Testis (tissue), 2 donors: ENCODE measurements around the gene PLXDC1.

ENCODE experiments used
- POLR2A ChIP-seq: fragments of 450-650 bp; IDR thresholded peaks from one replicate; pipeline ENCODE4 v1.6.1; 2017; ENCODE audit warnings: antibody characterized with exemption, mild to moderate bottlenecking, moderate library complexity
- TF ChIP-seq, protein P1 (sequence below), 3 experiments: fragments of 450-650 bp in 2 of 3; fragments of 200-600 bp in 1 of 3; sonication (generic) in 1 of 3; IDR thresholded peaks; one replicate each; pipeline ENCODE4 v1.5.1; 2016 to 2019; ENCODE audit warnings: antibody characterized with exemption in 3 of 3, mild to moderate bottlenecking in 2 of 3, moderate library complexity in 1 of 3

DNA sequence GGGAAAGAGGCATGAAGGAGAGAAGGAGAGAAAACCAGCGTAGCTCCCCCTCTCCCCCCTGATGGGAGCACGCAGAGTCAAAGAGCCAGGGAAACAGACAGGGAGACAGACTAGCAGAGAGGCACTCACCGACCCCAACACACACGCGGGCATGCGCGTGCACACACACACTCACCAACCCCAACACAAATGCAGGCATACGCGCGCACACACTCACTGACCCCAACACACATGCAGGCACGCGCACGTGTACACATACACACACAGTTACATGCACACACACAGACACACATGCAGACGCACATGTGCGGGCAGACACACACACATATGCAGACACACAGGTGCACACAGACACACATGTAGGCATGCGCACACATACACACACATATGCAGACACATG, 41.5 kb upstream of the PLXDC1 start:
- TF ChIP-seq, protein P1, sequence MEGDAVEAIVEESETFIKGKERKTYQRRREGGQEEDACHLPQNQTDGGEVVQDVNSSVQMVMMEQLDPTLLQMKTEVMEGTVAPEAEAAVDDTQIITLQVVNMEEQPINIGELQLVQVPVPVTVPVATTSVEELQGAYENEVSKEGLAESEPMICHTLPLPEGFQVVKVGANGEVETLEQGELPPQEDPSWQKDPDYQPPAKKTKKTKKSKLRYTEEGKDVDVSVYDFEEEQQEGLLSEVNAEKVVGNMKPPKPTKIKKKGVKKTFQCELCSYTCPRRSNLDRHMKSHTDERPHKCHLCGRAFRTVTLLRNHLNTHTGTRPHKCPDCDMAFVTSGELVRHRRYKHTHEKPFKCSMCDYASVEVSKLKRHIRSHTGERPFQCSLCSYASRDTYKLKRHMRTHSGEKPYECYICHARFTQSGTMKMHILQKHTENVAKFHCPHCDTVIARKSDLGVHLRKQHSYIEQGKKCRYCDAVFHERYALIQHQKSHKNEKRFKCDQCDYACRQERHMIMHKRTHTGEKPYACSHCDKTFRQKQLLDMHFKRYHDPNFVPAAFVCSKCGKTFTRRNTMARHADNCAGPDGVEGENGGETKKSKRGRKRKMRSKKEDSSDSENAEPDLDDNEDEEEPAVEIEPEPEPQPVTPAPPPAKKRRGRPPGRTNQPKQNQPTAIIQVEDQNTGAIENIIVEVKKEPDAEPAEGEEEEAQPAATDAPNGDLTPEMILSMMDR (IDR thresholded peaks at IDR 0.05): no peak
- TF ChIP-seq POLR2A: no peak
